GM18873 (cell line): ENCODE measurements around the gene MED26.
"Not testable (repeated sequence)": the region's sequence is repeated elsewhere in the genome, so short reads cannot be mapped to it uniquely, and the experiment has no call there.

Experiments used
- ATAC-seq: cut with Tn5 transposase; IDR thresholded peaks from one replicate; pipeline ENCODE4 v1.9.1; 2021; ENCODE audit warnings: mild to moderate bottlenecking, moderate library complexity, moderate number of reproducible peaks; ENCODE audit not compliant: unreplicated experiment, low FRiP score

The MED26 gene, protein sequence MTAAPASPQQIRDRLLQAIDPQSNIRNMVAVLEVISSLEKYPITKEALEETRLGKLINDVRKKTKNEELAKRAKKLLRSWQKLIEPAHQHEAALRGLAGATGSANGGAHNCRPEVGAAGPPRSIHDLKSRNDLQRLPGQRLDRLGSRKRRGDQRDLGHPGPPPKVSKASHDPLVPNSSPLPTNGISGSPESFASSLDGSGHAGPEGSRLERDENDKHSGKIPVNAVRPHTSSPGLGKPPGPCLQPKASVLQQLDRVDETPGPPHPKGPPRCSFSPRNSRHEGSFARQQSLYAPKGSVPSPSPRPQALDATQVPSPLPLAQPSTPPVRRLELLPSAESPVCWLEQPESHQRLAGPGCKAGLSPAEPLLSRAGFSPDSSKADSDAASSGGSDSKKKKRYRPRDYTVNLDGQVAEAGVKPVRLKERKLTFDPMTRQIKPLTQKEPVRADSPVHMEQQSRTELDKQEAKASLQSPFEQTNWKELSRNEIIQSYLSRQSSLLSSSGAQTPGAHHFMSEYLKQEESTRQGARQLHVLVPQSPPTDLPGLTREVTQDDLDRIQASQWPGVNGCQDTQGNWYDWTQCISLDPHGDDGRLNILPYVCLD

DNA sequence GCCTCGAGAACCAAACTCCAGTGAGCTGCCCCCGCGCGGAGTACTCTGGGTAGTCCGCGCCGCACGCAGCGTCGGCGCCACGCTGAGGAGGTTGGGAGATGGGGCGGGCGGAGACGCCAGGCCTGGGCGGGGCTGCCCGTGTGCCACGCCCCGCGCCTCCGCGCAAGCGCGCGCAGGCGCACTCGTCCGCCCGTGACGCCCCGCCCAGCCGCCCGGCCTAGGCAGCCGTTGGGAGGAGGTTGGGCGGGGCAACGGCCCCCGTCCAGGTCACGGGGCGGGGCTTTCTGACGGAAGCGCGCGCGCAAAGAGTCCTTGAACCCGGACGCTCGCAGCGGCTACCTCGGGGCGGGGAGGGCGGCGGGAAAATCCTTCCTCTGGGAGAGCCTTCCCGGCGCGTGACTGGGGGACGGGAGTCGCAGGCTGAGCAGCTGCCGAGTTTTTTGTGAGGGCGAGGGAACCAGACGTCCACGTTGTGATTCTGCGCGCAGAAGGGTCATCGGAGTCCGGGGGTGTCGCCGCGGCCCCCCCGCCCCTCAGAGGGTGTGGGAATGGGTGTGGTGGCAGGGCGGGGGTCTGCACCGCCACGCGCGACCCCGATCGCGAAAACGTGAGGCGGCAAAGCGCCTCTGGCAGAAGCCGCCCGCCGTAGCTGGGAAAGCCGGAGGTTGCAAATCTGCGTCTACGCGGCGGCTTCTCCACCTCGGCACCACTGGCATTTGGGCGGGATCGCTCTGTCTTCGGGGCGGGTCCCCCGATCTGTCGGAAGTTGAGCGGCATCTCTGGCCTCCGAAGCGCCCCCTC is at the start of gene MED26:
MED26 (minus strand) TSS at position 22 of the 801 bp plus-strand sequence. CDS start 261 bp downstream, outside the sequence.
- peak; percentile 60 for ATAC-seq

DNA sequence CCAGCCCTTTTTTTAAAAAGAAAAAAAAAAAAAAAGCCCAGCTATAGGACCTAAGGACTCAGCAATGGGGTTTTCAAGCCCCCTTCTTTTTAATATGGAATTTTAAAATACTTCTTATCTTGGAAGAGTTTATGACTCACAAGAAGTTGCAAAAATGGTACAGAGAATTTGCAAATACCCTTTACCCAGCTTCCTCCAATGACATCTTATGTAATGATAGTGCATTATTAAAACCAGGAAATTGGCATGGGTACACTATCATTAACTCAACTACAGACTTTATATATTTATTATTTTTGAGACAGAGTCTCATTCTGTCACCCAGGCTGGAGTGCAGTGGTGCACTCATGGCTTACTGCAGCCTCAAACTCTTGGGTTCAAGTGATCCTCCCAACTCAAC is 49.1 kb upstream of the MED26 start:
- ATAC-seq: no peak

DNA sequence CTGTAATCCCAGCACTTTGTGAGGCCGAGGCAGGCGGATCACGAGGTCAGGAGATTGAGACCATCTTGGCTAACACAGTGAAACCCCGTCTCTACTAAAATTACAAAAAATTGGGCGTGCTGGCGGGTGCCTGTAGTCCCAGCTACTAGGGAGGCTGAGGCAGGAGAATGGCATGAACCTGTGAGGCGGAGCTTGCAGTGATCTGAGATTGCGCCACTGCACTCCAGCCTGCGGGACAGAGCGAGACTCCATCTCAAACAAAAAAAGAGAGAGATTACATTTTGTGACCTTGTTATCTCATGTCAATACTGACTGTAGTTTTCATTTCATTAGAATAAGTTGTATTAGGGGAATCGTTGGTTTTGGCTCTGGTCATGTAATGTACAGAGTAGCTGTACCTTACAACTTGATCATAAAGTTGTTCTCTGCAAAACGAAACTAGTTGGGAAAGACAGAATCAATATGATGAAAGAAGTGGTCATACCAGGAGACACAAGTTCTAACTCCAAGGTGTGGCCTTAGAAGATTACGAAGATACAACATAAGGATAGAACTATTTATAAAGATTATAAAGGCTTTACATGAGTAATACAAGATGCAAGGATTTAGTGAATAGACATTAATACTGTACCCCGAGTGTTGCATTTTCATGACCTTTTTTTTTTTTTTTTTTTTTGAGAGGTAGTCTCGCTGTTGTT is 48.2 kb upstream of the MED26 start:
- ATAC-seq: no peak

DNA sequence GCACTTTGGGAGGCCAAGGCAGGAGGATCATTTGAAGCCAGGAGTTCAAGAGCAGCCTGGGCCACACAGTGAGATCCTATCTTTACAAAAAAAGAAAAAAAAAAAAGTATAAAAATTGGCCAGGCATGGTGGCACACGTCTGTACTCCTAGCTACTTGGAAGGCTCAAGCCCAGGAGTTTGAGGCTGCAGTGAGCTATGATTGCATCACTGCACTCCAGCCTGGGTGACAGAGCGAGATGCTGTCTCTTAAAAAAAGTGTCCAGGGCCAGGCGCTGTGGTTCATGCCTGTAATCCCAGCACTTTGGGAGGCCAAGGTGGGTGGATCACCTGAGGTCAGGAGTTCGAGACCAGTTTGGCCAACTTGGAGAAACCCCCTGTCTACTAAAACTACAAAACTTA is 45.8 kb upstream of the MED26 start:
- ATAC-seq: not testable (repeated sequence)

DNA sequence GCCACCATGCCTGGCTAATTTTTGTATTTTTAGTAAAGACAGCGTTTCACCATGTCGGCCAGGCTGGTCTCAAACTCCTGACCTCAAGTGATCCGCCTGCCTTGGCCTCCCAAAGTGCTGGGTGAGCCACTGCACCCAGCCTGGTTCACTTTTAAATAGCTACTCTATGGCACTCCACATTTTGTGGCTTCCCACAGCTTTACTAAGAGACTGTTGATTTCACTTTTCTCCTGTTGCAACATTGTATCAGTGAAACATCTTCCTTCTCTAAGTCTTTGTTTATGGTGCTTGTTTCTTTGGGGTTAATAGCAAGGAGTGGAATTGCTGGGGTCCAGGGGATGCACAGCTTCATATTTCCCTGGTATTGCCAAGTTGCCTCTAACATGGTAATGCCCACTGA is 45.2 kb upstream of the MED26 start:
- no peak for ATAC-seq

DNA sequence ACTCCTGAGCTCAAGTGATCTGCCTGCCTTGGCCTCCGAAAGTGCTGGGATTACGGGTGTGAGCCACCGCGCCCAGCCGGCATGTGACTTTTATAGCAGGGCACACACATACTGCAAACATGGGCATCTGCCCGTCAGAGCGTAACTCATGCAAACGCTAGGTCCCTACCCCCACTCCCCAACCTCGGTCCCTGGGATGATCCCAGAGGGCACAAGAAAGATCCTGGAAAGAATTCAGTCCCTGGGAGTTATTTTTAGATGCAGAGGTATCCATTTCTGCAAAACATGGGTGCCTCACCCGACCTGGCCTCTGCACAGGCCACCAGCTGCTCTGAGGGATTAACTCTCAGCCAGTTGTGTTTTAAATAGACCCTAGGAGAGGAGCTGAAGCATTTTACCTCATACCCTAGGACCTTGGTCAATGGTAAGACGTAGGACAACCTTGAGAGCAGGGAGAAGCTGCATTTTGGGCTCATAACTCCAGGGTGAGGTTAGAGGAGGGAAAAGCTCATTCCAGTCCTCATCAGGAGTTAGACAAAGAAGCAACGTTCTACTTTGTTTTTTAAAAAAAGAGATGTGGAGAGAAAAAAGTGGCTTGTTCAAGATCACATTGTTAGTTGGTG is 43.8 kb upstream of the MED26 start:
- ATAC-seq: no peak

DNA sequence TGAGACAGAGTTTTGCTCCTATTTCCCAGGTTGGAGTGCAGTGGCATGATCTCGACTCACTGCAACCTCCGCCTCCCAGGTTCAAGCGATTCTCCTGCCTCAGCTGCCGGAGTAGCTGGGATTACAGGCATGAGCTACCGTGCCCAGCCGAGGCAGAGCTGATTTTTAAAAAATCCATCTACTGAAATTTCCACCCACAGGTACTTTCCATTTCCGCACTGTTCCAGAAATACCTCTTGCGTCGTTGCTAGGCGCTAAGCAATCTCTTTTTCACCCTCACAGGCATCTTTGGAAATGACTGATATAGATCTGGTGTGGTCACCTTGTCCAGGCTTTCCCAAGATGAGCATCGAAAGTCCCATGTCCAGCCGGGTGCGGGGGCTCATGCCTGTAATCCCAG is 42.3 kb upstream of the MED26 start:
- ATAC-seq: no peak

DNA sequence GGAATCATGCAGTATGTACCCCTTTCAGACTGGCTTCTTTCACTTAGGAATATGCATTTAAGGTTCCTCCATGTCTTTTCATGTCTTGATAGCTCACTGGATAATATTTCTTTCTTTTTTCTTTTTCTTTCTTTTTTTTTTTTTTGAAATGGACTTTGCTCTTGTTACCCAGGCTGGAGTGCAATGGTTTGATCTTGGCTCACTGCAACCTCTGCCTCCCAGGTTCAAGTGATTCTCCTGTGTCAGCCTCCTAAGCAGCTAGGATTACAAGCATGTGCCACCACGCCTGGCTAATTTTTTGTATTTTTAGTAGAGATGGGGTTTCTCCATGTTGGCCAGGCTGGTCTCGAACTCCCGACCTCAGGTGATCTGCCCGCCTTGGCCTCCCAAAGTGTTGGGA is 40.7 kb upstream of the MED26 start:
- not testable (repeated sequence) for ATAC-seq

DNA sequence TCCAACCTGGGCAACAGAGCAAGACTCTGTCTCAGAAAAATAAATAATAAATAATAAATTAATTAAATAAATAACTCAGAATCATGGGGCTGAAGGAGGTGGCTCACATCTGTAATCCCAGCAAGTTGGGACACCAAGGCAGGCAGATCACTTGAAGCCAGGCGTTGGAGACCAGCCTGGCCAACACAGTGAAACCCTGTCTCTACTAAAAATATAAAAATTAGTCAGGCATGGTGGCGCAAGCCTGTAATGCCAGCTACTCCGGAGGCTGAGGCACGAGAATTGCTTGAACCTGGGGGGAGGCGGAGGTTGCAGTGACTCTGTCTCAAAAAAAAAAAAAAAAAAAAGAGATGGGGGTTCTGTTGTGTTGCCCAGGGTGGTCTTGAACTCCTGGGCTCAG is 40.2 kb upstream of the MED26 start:
- ATAC-seq: no peak

DNA sequence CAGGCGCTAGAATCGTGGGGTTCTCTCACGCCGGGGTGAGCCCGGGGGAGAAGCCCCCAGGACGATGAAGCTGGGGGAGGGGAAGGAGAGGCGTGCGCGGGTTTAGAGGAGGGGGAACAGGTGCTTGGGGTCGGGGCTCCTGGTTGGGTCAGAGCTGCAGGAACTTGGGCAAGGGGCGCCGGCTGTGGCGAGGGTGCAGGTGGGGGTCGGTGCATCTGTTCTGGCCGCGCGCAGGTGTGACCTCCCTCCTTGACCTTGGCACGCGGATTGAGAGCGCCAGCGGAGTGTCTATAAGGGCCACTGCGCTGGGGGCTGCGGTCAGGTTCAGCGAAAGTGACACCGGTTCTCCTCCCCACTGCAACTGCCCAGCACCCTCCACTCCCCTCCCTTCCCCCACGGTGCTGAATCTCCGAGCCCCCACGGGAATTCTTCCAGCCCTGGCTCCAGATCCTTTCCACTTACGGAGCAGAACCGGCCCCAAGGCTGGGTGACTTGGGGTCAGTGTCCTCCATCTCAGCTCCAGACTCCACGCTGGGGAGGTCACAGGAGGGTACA is 33.6 kb upstream of the MED26 start:
- no peak for ATAC-seq

DNA sequence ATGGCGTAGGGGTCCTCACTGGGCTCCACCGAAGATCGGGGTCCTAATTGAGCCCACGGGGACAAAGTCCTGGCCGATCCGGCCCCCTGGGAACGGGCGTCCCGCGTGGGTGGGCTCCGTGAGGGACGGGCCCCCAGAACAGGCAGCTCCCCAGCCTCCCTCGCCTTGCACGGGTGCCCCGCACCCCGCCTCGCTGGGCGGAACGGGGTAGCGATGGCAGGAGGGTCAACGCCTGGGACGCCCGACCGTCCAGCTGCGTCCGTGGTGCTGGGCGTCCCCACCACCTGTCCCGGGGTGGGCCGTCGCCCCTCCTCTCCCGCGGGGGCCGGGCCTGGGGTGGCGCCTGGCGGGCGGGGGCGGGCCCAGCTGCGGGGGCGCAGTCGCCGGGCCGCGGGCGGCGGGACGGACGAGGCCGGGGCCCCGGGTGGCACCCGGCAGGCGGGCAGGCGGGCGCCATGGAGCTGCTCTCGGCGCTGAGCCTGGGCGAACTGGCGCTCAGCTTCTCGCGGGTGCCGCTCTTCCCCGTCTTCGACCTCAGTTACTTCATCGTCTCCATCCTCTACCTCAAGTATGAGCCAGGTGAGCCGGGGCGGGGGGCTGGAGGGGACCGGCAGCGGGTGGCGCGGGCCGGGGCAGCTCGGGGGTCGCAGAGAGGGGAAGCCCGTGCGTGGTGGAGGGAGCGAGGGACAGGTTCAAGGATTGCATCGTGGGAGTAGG is 32.9 kb upstream of the MED26 start, which contains the start of gene TMEM38A:
TMEM38A (plus strand) TSS at position 377 of the 717 bp plus-strand sequence; CDS start at position 456, 79 bp downstream.
- peak; percentile 9 for ATAC-seq

DNA sequence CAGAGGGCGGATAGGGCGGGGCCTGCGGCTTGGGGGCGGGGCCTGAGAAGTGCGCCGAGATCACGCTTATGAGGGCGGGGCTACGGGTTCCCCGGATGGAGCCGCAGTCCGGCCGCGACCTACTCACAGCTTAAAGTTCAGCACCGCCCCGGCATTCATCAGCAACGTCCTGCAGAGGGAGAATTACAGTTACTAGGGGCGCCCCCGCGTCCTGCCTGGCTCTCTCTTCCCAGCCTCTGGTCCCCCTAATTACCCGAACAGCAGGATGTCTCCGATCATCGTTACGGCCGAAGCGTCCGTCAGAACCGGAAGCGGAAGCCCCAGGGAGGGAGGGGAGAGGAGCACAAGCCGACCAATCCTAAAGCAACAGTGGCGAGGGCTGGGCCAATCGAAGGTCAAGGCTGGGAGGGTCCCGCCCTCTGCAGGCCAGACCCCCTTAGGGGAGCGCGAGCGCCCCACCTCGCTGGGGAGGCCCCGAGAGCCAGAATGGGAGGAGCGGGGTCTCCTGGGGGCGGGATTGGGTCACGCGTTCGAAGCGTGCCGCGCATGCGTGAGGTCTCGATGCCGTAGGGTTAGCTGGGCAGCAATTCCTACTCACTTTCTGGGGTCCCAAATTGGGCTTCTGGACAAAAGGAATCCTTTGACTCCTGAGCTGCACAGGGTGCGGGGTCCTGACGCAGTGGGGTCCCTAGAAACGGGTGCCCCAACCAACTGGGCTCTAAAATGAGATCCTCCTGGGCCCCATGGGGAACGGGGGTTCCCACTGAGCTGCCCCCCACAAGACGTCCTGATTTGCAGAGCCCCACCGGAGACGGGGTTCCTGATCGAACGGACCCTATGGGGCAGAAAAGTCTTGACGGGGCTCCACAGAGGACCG is 32.1 kb upstream of the MED26 start, which contains the start of gene SMIM7:
SMIM7 (minus strand) TSS at position 313 of the 877 bp plus-strand sequence; CDS start at position 279, 34 bp downstream.
- peak; percentile 83 for ATAC-seq

DNA sequence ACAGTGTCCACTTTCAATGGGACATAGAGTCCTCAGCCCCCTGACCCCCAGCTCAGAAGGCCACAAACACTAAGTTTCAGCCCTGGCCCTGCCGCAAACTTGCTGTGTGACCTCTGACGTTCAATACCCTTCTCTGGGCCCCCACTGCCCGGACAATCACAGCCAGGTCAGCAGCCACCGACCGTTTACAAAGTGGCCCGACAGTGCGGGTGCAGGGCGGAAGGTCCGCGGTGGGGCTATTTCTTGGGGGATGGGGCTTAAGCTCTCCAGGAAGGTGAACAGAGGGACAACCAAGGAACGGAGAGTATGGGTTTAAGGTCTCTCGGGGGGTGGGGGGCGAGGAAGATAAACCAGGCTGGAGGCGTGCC is 31.4 kb upstream of the MED26 start:
- no peak for ATAC-seq

DNA sequence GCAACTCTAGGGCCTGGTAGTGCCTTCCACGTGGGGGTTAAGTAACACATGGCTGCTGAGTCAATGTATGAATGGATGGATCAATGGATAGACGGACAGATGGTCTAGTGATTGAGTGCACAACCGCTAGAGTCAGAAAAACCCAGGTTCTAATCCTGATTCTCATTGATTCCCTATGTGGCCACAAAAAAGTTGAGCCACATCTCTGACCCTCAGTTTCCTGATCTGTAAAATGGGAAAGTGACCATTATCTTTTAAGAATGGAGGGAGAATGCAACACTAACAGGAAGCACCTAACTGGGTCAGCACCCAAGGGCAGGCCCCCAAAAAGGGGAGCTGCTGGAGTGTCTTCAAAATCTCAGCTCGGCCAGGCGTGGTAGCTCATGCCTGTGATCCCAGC is 29.4 kb upstream of the MED26 start:
- no peak for ATAC-seq

DNA sequence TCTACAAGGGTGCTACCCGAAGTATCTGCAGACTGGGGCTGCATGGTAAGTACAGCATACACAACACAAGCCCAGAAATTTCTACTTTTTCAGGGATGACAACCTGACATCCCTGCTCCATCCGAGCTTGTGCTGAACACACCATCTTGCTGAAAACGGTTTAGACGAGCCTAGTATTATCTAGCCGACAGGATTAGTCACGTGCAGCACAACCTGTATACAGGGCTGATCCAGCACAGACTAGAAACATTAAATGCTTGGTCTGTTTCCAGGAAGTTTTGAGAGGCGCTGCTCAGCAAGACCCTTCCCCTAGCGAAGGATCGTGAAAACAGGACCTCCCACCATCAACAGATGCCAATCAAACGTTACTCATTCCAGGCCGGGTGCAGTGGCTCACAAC is 27.7 kb upstream of the MED26 start:
- ATAC-seq: no peak

DNA sequence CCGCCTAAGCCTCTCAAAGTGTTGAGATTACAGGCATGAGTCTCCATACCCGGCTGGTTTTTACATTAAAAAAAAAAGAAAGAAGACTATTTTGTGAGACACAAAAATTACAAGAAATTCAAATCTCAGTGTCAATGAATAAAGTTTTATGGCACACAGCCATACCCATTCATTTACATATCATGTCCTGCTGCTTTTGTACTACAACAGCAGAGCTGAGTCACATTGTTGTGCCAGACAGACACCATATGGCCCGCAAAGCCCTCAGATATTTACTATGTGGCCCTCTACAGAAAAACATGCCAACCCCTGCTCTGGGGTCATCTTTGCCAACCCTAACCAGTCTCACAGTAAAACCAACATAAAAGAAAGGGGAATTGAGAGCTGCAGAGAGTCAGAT is 26.6 kb upstream of the MED26 start:
- no peak for ATAC-seq

DNA sequence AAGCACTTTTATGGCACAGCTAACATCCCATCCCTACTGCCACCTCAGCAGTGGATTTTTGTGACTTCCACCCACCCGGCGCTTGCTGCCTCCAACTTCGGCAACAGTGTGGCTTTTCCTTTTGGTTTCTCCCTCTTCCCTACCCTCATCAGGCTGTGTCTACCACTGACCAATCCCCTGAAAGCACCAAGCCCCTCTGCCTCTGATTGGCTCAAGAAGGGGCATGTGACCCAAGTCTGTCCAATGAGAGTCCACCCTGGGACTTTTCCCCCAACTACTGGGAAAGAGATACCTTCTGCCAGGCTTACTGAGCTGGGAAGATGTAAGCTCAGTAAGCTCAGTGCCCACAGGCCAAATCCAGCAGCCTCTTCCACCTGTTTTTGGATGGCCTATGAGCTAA is 26.1 kb upstream of the MED26 start:
- no peak for ATAC-seq

DNA sequence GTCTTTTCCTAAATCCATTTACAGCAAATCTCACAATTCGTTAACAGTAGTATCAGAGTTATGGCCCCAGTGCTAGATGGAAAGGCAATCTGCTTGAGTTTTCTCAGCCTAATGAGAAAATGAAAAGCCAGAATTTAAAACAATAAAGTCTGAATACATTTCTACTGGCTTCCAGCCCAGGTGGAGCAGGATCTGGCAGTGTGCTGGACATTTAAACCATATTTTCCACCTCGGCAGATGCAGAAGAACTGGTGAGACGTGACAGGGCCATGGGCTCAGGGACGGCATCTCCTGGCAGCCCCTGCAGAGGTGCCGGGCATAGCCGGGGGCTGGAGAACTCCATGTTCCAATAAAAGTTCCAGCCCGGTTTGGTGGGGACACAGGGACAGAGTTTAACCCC is 24.9 kb upstream of the MED26 start:
- ATAC-seq: no peak
